Neural progenitor cell (in vitro differentiated cells): Measurements from ENCODE around the gene ANGEL2.

ENCODE experiments used
- CTCF ChIP-seq: fragments of 200-600 bp; sonication (generic); IDR thresholded peaks from 2 replicates; pipeline ENCODE4 v1.5.1; 2017; ENCODE audit warnings: antibody characterized with exemption, mild to moderate bottlenecking
- EZH2 ChIP-seq: fragments of 200-600 bp; sonication (generic); IDR thresholded peaks from 2 replicates; pipeline ENCODE4 v1.6.1; 2017; ENCODE audit warnings: antibody characterized with exemption, mild to moderate bottlenecking, moderate library complexity
- EZH2phosphoT487 ChIP-seq: fragments of 200-600 bp; sonication (generic); IDR thresholded peaks from 2 replicates; pipeline ENCODE4 v1.6.1; 2017; ENCODE audit warnings: antibody characterized with exemption

GRCh38 chr1:212973899-212974298, 41.8 kb downstream of the ANGEL2 start:
- no peak for TF ChIP-seq EZH2phosphoT487
- no peak for TF ChIP-seq CTCF
- no peak for TF ChIP-seq EZH2
